Melanocyte of skin (primary cell): ENCODE results near the gene S100A8. TPM values are rescaled to one million over a fixed set of nuclear protein-coding genes. Genes with fewer than 3 reads are reported as not detected.

Source experiments
- small RNA-seq, 2 donors: library from RNA; depleted of rRNA; stranded (forward); fragments of <200 nt; gene quantifications; one replicate each; pipeline ENCODE3, GENCODE V24; 2012
- total RNA-seq, 2 donors: library from RNA; depleted of rRNA; stranded (reverse); fragments of >200 nt; gene quantifications; 2 replicates each; pipeline ENCODE4 v1.2.3, GENCODE V29; 2012

S100A8 gene
- not detected for total RNA-seq

GRCh38 chr1:153390938-153391710 lies at the start of gene S100A8:
Gene S100A8, minus strand, starts transcription at chr1:153391073. Its CDS starts 538 bp downstream, at chr1:153390535.

GRCh38 chr1:153415850-153416570 lies 25.1 kb upstream of the S100A8 start, which contains the start of gene S100A7A:
Gene S100A7A, plus strand, starts transcription at chr1:153416520. Its CDS starts 1,563 bp downstream, at chr1:153418083.

GRCh38 chr1:153375511-153375910 lies 15.4 kb downstream of the S100A8 start, which contains the start of gene S100A12:
Gene S100A12, minus strand, starts transcription at chr1:153375621. Its CDS starts 1,029 bp downstream, at chr1:153374592.

GRCh38 chr1:153357853-153358690 lies 32.8 kb downstream of the S100A8 start, which contains the start of gene S100A9:
Gene S100A9, plus strand, starts transcription at chr1:153357854. Its CDS starts 430 bp downstream, at chr1:153358284.

GRCh38 chr1:153348511-153349362 lies 42.1 kb downstream of the S100A8 start, which contains the start of gene PGLYRP4:
Gene PGLYRP4, minus strand, starts transcription at chr1:153348841. Its CDS starts 909 bp downstream, at chr1:153347932.

Small RNA genes within 50 kb of the gene (small RNA-seq; reads per million reads assigned to genes)
- gene S100A15A, result 0 reads per million in 2 donors

Other genes starting within 250 kb of the S100A8 start
- not detected for gene SPRR2G, start 240.2 kb downstream of the S100A8 start, total RNA-seq
- not detected for gene LELP1, start 187.6 kb downstream of the S100A8 start, total RNA-seq
- not detected for gene PRR9, start 173.5 kb downstream of the S100A8 start, total RNA-seq
- gene LORICRIN, start 131.4 kb downstream of the S100A8 start, total RNA-seq, result not detected
- gene PGLYRP3, start 78.1 kb downstream of the S100A8 start, total RNA-seq, result not detected
- not detected for gene PGLYRP4, start 42.2 kb downstream of the S100A8 start, total RNA-seq
- not detected for gene S100A9, start 33.2 kb downstream of the S100A8 start, total RNA-seq
- 1 to 10 TPM in 1 of 2 donors, not detected in 1; 1.0 TPM for gene S100A12, start 15.5 kb downstream of the S100A8 start, total RNA-seq
- not detected for gene S100A7A, start 25.4 kb upstream of the S100A8 start, total RNA-seq
- not detected for gene S100A7, start 69.6 kb upstream of the S100A8 start, total RNA-seq
- 100 to 1,000 TPM; 336 to 430 TPM for gene S100A6, start 144.9 kb upstream of the S100A8 start, total RNA-seq
- not detected for gene S100A5, start 149.9 kb upstream of the S100A8 start, total RNA-seq
- gene S100A4, start 154.7 kb upstream of the S100A8 start, total RNA-seq, result 1 to 10 TPM in 1 of 2 donors, under 1 TPM in 1; 0.67 to 1.7 TPM
- gene S100A3, start 158.2 kb upstream of the S100A8 start, total RNA-seq, result 1 to 10 TPM in 1 of 2 donors, not detected in 1; 1.3 TPM
- 1 to 10 TPM in 1 of 2 donors, under 1 TPM in 1; 0.34 to 1.3 TPM for gene S100A2, start 174.8 kb upstream of the S100A8 start, total RNA-seq
- gene S100A16, start 222.1 kb upstream of the S100A8 start, total RNA-seq, result 10 to 100 TPM; 13.1 to 34.3 TPM
- gene S100A14, start 225.3 kb upstream of the S100A8 start, total RNA-seq, result not detected
- gene S100A13, start 236.4 kb upstream of the S100A8 start, total RNA-seq, result 10 to 100 TPM; 42.7 to 63.3 TPM
- gene S100A1, start 237.4 kb upstream of the S100A8 start, total RNA-seq, result 1 to 10 TPM; 1.7 to 4.1 TPM
- 10 to 100 TPM; 27.2 to 37.0 TPM for gene CHTOP, start 243.0 kb upstream of the S100A8 start, total RNA-seq